HG03159 (cell line): ENCODE measurements around the gene ZNF8.
"Not testable (repeated sequence)": the region's sequence is repeated elsewhere in the genome, so short reads cannot be mapped to it uniquely, and the experiment has no call there.

Experiments used
- ATAC-seq: cut with Tn5 transposase; IDR thresholded peaks from one replicate; pipeline ENCODE4 v1.9.1; 2021; ENCODE audit warnings: mild to moderate bottlenecking, moderate library complexity; ENCODE audit not compliant: unreplicated experiment

ZNF8 gene

DNA sequence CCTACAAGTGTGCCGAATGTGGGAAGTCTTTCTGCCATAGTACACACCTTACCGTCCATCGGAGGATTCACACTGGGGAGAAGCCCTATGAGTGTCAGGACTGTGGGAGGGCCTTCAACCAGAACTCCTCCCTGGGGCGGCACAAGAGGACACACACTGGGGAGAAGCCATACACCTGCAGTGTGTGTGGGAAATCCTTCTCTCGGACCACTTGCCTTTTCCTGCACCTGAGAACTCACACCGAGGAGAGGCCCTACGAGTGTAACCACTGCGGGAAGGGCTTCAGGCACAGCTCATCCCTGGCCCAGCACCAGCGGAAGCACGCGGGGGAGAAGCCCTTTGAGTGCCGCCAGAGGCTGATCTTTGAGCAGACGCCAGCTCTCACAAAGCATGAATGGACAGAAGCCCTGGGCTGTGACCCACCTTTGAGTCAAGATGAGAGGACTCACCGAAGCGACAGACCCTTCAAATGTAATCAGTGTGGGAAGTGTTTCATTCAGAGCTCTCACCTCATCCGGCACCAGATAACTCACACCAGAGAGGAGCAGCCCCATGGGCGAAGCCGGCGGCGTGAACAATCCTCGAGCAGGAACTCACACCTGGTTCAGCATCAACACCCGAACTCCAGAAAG, 16.1 kb downstream of the ZNF8 start:
- ATAC-seq = no peak

DNA sequence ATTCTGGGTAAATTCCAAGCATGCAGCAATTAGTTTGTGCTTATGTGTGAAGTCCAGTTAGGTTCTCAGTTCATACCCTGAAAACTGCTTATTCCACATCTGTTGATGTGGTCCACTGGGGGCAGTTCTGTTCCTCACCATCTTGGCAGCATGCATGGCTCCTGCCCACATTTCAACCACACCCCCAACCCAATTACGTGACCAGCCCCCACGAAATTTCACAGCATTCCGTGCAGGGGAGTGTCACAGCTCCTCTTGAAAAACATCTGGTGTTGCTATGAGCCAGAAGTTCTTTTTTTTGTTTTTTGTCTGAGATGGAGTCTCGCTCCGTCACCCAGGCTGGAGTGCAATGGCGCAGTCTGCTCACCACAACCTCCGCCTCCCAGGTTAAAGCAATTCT, 17.3 kb downstream of the ZNF8 start:
- no peak for ATAC-seq

DNA sequence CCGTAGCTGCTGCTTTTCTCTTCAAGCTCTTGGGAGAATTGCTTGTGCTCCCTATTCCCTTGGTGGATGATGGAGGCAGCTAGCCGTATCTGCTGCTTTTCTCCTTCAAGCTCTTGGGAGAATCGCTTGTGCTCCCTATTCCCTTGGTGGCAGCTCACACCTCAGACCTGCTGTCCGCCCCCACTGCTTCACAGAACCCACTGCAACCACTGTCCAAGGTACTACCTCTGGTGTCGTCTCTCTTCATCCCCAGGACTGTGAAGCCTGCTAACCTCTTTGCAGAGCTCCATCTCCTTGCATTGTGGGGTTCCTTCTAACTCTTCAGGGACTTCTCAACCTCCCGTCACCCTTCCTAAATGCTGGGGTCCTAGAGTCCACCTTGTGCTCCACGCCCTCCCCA, 21.9 kb downstream of the ZNF8 start:
- ATAC-seq = no peak

DNA sequence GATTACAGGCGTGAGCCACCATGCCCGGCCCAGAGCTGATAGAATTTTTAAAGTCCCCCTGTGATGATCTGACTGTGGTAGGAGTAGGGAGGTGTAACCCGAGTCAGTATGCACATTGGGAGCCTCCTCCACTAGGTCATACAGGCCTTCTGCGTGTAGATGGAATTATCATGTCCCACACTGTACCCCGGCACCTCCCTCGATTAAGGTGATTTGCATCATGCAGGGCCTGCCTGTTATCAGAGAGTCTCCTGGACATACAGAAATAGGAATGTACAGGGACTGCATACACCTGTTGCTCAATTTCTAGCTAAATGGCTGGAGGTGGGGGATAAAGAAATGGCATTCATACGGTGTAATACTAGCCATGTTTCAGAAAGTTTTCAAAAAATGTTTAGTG, 25.5 kb downstream of the ZNF8 start:
- ATAC-seq = no peak

DNA sequence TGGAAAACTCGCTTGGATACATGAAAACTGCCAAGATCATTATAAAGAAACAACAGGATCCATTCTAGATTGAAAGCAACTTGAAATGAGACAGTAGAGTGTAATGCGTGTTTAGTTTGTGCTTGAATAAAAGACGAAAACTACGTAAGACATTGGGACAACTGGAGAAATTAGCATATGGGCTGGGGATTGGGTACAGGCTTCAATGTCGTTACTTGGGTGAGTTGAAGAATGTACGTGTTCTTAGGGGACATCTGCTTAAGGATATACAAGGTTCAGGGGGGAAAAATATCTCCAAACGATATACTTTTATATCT, 26.0 kb downstream of the ZNF8 start:
- peak; percentile 2 for ATAC-seq

DNA sequence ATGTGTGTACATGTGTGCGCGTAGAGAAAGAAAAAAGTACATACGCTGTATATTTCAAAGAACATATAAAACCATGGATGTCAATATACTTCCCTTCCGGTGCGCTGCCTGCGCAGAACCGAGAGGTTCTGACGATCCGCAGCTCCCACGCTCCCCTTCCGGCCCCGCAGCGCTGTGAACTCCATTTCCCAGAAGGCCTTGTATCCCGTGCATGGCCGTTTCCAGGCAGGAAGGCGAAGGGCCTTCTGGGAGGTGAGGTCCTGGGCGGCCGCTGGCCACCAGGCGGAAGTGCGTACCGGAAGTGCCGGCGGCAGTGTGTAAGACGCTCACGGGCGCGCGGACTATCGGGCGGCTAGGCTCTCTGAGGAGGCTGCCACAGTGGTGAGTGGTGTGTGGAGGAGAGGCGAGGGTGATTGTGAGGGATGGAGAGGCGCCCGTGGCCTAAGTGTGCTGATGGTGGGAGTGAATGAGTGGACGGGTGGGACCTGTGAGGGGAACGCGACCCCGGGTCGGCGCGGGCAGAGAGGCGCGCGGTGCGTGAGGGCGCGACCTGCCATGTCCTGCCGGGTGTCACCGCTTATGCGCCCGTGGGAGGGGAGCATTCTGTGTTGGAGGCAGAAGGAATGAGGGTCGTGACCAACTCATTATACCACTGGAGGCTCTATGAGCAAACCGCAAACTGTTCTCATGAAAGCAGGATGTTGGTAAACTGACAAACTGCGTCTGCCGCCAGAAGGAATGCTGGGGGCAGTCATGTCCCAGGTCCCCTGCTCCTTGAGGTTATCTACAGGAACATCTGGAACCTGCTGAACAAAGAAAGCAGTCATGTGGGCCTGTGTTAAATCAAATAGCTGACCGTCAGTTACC, 26.5 kb downstream of the ZNF8 start, which contains the start of gene ERVK3-1:
Gene ERVK3-1, plus strand, starts transcription at position 313 of the 867 bp plus-strand sequence. CDS start 6,792 bp downstream, outside the sequence.
- peak; percentile 95 for ATAC-seq

DNA sequence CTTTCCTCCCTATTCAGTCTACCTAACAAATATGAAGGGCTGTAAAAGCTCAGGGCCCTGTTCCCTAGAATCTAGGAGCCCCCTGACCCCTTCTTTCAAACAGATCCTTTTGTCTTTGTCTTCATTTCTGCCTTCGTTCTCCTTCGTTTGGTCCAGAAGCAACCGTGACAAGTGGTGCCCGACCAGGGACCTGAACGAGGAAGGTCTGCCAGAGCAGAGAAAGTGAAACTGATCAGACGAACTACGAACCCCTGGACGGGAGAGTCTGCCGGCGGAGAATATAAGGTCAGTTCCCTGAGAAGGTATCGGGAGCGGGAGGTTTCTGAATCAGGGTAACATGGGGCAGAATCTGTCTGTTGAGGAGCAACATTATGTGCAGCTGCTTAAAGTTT, 27.2 kb downstream of the ZNF8 start:
- ATAC-seq = no peak

DNA sequence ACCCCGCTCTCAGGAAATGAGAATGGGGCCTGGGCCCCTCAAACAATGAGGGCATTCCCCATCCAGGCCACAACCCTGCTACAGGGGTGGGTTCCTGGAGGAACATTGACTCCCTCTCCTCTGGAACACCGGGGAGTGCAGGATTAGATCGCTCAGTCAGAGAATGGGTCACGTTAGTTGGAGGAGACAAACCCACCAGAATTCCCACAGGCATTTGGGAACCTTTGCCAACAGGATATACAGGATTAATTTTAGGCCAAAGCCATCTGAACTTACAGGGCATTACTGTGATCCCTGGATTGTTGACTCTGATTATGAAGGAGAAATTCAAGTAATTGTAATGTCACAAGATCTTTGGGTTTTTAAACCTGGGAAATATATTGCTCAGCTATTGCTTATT, 29.0 kb downstream of the ZNF8 start:
- ATAC-seq = no peak

DNA sequence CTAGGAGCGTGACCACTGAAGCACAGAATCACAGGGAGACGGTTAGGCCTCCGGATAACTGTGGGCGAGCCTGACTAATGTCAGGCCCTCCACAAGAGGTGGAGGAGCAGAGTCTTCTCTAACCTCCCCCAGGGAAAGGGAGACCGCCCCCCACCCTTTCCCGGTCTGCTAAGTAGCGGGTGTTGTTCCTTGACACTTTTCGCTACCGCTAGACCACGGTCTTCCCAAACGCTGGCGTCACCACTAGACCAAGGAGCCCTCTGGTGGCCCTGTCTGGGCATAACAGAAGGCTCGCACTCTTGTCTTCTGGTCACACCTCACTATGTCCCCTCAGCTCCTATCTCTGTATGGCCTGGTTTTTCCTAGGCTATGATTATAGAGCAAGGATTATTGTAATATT, 31.9 kb downstream of the ZNF8 start:
- not testable (repeated sequence) for ATAC-seq

DNA sequence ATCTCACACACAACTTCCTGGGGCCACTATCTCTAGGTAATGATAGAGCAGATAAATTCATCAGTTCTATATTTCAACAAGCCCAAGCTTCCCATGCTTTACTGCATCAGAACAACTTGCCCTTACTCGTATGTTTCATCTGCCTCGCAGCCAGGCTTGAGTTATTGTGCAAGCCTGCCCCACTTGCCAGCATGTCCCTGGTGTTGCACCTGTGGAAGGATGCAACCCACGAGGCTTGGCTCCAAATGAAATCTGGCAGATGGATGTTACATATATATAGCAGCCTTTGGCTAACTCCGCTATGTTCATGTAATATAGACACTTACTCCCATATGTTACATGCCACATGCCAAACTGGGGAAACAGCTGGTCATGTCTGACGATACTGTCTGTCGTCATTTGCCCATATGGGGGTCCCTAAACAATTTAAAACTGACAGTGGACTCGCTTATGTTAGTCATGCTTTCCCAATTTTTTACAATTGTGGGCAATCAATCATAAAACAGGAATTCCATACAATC, 32.6 kb downstream of the ZNF8 start:
- ATAC-seq = no peak

DNA sequence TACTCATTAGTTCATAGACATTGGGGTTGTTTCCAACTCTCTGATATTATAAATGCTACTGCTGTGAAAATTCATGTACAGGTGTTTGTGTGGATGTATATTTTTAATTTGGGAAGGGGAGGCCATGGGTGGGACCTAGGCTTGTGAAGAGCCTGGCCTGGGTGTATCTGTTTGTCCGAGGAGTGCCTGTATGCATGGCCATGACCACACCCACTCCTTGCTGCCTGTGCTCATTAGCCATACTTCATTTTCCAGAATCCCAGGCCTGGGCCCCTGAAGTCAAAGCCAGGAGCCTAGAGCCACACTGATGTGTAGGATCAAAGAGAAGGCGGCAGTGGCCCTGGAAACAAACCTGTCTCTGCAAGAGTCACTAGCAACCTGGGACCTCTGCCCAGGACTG, 36.8 kb downstream of the ZNF8 start:
- no peak for ATAC-seq

DNA sequence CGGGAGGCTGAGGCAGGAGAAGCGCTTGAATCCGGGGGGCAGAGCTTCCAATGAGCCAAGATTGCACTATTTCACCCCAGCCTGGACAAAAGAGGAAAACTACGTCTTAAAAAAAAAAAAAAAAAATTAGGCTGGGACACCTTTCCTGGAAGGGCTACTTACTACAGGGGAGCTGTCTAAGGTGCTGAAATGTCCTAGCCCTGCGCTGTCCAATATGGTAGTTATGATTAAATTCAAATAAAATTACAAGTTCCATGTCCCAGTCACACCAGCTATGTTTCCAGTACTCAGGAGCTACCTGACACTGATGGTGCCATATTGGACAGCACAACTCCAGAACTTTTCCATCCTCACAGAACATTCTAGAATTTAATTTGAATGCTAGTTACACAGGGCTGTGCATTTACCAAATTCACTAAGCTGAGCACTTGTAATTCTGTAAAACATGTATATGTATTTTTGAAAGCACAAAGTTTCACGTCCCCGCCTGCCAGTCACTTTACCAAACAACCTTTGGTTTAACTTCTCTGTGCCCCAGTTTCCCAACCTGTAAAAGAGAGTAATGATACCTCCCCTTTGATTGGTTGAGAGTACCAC, 38.8 kb downstream of the ZNF8 start:
- no peak for ATAC-seq

DNA sequence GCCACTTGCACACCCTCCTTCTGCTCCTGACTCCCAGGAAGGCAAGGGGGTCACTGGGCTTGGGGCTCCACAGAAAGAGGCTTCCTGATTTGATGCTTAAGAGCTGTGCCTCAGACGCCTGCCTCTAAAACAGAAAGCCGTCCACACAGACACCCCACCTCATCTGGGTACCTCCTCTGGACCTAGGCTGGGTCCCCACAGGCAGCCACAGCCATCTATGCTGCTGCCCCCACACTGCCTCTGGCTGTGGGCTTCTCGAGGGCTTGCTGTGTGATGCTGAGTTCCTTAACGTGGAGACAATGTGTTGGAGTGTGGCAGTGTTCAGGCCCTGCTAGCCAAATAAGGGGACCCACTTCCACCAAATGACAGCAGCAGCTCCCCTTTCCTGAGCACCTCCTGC, 39.5 kb downstream of the ZNF8 start:
- ATAC-seq = no peak

DNA sequence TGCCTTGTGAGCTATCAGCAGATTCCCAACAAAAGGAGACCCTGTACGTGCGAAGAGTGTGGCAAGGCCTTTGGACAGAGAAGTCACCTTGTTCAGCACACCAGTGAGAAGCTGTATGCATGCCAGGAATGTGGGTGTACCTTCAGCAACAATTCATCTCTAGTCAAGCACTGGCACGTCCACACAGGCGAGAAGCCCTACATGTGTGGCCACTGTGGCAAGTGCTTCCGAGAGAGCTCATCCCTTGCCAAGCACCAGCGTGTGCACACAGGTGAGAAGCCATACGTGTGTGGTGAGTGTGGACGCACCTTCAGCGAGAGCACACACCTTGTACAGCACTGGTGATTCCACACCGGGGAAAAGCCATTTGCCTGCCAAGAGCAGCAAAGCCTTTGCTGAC, 40.5 kb downstream of the ZNF8 start:
- ATAC-seq = no peak

DNA sequence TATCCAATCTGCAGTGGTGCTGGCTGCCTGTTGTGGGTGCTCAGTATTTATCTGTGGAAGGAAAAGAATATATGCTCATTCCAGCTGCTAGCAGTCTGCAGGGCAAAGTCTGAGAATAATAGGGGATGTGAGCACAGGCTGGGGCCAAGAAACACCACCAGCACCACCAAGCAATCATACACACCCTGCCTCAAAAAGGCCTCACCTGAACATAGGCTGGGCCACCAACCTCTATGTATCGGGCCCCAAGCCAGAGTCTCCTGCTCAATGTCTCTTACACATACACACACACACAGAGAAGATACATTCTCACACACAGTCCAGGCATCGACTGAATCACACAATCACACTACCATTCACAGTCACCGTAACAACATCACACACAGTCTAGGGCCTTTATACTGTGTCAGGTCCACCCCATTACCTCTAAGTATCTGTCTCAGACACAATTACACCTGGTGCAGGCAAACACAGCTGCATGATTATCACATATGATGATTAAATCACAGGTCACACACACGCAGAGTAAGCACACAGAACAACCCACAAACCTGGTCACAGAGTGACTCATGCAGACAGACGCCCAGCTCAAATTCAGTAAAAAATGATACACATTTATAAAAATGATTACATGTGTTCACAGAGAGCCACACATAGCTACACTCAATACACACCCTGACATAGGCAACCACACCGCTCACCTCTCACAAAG, 46.7 kb downstream of the ZNF8 start:
- ATAC-seq = no peak

DNA sequence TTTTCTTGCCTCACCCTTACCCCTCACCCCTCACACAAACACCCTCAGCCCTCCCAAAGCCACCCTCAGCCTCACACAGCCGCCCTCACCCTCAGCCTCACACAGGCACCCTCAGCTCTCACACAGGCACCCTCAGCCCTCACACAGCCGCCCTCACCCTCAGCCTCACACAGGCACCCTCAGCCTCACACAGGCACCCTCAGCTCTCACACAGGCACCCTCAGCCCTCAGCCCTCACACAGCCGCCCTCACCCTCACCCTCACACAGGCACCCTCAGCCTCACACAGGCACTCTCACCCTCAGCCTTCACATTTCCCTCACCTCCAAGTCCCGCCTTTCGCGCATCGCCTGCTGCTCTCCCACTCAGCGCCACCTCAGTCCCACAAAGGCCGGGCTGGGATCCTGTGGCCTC, 47.8 kb downstream of the ZNF8 start:
- no peak for ATAC-seq

DNA sequence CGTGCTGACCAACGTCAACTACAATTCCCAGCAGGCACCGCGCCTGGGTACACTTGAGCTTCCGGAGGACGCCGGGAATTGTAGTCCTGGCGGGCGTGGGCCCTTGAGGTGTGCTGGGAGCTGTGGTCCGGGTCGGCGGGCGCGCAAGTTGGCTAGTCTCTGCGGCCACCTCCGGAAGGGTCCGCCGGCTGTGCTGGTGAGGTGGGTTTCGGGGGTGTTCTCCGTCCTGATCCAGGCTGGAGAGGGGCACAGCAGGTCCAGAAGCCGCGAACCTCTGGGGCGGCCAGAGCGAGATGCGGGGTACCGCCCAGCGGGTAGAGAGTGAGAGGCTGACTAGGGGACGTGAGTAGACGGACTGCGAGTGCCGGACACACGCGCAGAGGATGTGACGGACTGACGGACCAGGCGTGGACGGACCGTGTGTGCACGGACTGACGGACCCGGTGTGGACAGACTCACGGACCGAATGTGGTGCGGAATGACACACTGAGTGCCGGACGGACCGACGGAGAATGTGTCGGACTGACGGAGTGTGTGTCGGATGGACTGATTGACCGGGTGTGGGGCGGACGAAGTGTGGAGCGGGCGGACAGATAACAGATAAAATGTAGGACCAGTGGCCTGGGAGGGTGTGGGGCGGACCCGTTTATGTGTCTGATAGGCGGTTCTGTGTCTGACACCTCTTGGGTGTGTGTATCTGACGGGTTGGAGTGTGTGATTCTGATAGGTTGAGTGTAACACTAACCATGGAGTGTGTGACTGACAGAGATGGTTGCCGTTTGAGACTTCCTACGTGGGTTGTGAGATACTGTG, 48.4 kb downstream of the ZNF8 start, which contains the start of gene ZSCAN22:
Gene ZSCAN22, plus strand, starts transcription at position 81 of the 813 bp plus-strand sequence. CDS start 7,809 bp downstream, outside the sequence.
- peak; percentile 92 for ATAC-seq

DNA sequence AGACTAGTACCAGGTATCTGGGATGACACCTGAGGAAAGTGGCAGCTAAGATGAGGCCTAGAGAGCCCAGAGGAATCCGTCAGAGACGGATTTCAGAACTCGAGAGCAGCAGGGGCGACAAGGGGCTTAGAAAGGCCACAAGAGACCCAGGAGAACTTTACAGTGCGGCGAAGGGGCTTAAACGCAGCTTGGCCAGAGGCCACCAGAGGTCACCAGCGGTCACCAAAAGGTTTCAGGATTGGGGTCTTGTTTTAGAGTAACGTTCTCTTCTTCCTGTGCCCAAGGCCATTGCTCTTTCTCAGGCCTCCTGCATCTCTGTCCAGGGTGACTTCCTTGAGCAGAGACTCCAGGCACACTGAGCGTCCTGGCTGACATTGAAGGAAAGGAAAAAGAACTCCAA, 50.2 kb downstream of the ZNF8 start:
- no peak for ATAC-seq

DNA sequence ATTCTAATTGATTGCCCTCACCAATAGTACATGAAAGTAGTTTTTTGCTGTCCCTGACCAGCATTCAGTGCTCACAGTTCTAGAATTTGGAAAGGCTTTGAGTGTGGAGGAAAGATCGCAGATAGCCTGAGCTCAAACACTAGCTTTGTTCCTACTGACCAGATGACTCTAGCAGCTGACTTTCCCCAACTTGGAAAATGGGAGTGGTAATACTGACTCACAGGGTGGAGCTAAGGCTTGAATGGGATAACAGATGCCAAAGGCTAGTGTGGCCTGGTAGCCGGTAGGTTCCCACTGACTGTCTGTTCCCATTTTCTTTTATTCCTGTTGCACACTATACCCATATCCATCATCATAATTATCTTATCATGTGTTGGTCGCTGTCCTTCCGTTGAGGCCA, 51.7 kb downstream of the ZNF8 start:
- ATAC-seq = no peak

DNA sequence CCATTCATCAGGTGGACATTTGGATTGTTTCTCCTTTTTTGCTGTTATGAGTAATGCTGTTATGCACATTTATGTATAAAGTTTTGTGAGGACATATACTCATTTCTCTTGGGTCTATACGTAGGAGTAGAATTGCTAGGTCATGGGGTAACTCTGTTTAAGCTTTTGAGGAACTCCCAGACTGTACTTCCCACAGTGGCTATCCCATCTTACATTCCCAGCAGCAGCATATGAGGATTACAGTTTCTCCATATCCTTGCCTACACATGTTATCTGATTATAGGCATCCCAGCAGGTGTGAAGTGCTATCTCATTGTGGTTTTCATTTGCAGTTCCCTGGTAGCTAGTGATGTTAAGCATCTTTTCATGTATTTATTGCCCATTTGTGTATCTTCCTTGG, 53.9 kb downstream of the ZNF8 start:
- no peak for ATAC-seq
